SK-N-SH (cell line): ENCODE data around the gene MAMDC2. TPM values are rescaled to one million over a fixed set of nuclear protein-coding genes. Genes with fewer than 3 reads are reported as not detected.

ENCODE experiments used
- CTCF ChIA-PET: fragments of 300-600, 350-600 bp; formaldehyde crosslinking; extraction: SDS; loops from one replicate; lab custom pipeline; 2021; lab: Yijun Ruan, JAX
- POLR2A ChIA-PET: fragments of 350-600 bp; sonication (Branson Sonifier 250); formaldehyde crosslinking; extraction: SDS; loops from one replicate; lab custom pipeline; 2020; ENCODE audit warnings: antibody characterized with exemption, inconsistent platforms; lab: Yijun Ruan, JAX
- DNase-seq: peaks from one replicate; pipeline ENCODE4 v3.0.0; 2012
- H2AFZ ChIP-seq: fragments of 200-600 bp; sonication (generic); 2 replicates; pipeline ENCODE4 v1.8.1; 2016; ENCODE audit warnings: antibody characterized with exemption, mild to moderate bottlenecking, low read depth
- H3F3A ChIP-seq: fragments of 200-600 bp; sonication (generic); replicated peaks from 2 replicates; pipeline ENCODE3; 2016; ENCODE audit warnings: antibody characterized with exemption, mild to moderate bottlenecking; ENCODE audit not compliant: insufficient read depth
- H3K27ac ChIP-seq, 2 experiments: fragments of 200-500 bp in 1 of 2; fragments of 200-600 bp in 1 of 2; sonication (Bioruptor generic) in 1 of 2; sonication (generic), shearing (Covaris generic) in 1 of 2; 2 replicates each; pipeline versions ENCODE4 v1.5.1 to v1.6.1; 2014 to 2016; ENCODE audit warnings: low read depth in 2 of 2, inconsistent platforms in 1 of 2, low read length in 1 of 2, mild to moderate bottlenecking in 1 of 2, mixed read lengths in 1 of 2
- H3K27me3 ChIP-seq: fragments of 200-600 bp; sonication (generic), shearing (Covaris generic); 2 replicates; pipeline ENCODE4 v1.6.1; 2016; ENCODE audit warnings: mixed run types; ENCODE audit not compliant: insufficient read depth
- H3K36me3 ChIP-seq, 2 experiments: fragments of 200-500 bp in 1 of 2; fragments of 200-600 bp in 1 of 2; sonication (Bioruptor generic) in 1 of 2; sonication (generic) in 1 of 2; replicated peaks in 1 of 2; 2 replicates each; pipeline versions ENCODE3 to v1.5.1; 2014 to 2016; ENCODE audit warnings: low read length in 1 of 2, mild to moderate bottlenecking in 1 of 2; ENCODE audit not compliant: insufficient read depth in 2 of 2, control insufficient read depth in 1 of 2
- H3K4me1 ChIP-seq, 2 experiments: fragments of 200-500 bp in 1 of 2; fragments of 200-600 bp in 1 of 2; sonication (Bioruptor generic) in 1 of 2; sonication (generic), shearing (Covaris generic) in 1 of 2; 2 replicates each; pipeline versions ENCODE4 v1.5.1 to v1.6.1; 2014 to 2016; ENCODE audit warnings: low read depth in 1 of 2, low read length in 1 of 2, mixed run types in 1 of 2; ENCODE audit not compliant: insufficient read depth in 2 of 2, control insufficient read depth in 1 of 2
- H3K4me2 ChIP-seq: fragments of 200-600 bp; sonication (generic), shearing (Covaris generic); 2 replicates; pipeline ENCODE4 v1.6.1; 2017; ENCODE audit warnings: mixed run types
- H3K4me3 ChIP-seq, 2 experiments: fragments of 200-500 bp in 1 of 2; fragments of 200-600 bp in 1 of 2; sonication (Bioruptor generic) in 1 of 2; sonication (generic), shearing (Covaris generic) in 1 of 2; 2 replicates each; pipeline versions ENCODE4 v1.5.1 to v1.8.1; 2014 to 2016; ENCODE audit warnings: low read depth in 2 of 2, inconsistent platforms in 1 of 2, low read length in 1 of 2, mild to moderate bottlenecking in 1 of 2, mixed read lengths in 1 of 2, moderate library complexity in 1 of 2
- H3K79me2 ChIP-seq: fragments of 200-600 bp; sonication (generic); 2 replicates; pipeline ENCODE4 v1.8.1; 2017; ENCODE audit warnings: mild to moderate bottlenecking; ENCODE audit not compliant: insufficient read depth
- H3K9ac ChIP-seq: fragments of 200-600 bp; sonication (generic); 2 replicates; pipeline ENCODE4 v1.6.1; 2017; ENCODE audit warnings: mixed run types
- H3K9me2 ChIP-seq: fragments of 200-600 bp; sonication (generic); 2 replicates; pipeline ENCODE4 v1.6.1; 2017; ENCODE audit warnings: mixed run types
- H3K9me3 ChIP-seq: fragments of 200-600 bp; sonication (generic); 2 replicates; pipeline ENCODE4 v1.6.1; 2017; ENCODE audit warnings: mixed run types, mild to moderate bottlenecking, moderate library complexity
- H4K20me1 ChIP-seq: fragments of 200-600 bp; sonication (generic); 2 replicates; pipeline ENCODE4 v1.6.1; 2017; ENCODE audit warnings: mild to moderate bottlenecking, mixed run types; ENCODE audit not compliant: insufficient read depth
- GABPA ChIP-seq: IDR thresholded peaks from 2 replicates; pipeline ENCODE4 v1.4.0; 2012; ENCODE audit warnings: low read depth, mild to moderate bottlenecking
- GATA2 ChIP-seq: sonication (generic); formaldehyde crosslinking; IDR thresholded peaks from 2 replicates; pipeline ENCODE4 v1.5.0; 2020; ENCODE audit warnings: mild to moderate bottlenecking, missing genetic modification reagents
- MXI1 ChIP-seq: IDR thresholded peaks from 2 replicates; pipeline ENCODE4 v1.6.1; 2012; ENCODE audit warnings: mild to moderate bottlenecking, low read depth, low read length, improper control_type of control experiment
- NRF1 ChIP-seq: IDR thresholded peaks from 2 replicates; pipeline ENCODE4 v1.6.1; 2012; ENCODE audit warnings: low read depth, mild to moderate bottlenecking, low read length
- POLR2AphosphoS5 ChIP-seq: IDR thresholded peaks from 2 replicates; pipeline ENCODE4 v1.6.1; 2012; ENCODE audit warnings: low read depth, low read length
- RAD21 ChIP-seq: IDR thresholded peaks from 2 replicates; pipeline ENCODE4 v1.6.1; 2012; ENCODE audit warnings: mild to moderate bottlenecking, low read length
- SIN3A ChIP-seq: IDR thresholded peaks from 2 replicates; pipeline ENCODE4 v1.6.1; 2012; ENCODE audit warnings: low read depth, mild to moderate bottlenecking, low read length, moderate library complexity, borderline replicate concordance
- TCF12 ChIP-seq: IDR thresholded peaks from 2 replicates; pipeline ENCODE4 v1.4.0; 2012
- TEAD4 ChIP-seq: IDR thresholded peaks from 2 replicates; pipeline ENCODE4 v1.4.0; 2012; ENCODE audit warnings: mild to moderate bottlenecking, borderline replicate concordance; ENCODE audit not compliant: insufficient read depth
- WGBS: methylation state at CpG from one replicate; pipeline ENCODE4 v1.1.6; 2017; ENCODE audit warnings: low lambda C conversion rate; 5-methylcytosine and 5-hydroxymethylcytosine counted together
- polyA plus RNA-seq, 3 experiments: library from polyadenylated mRNA; depleted of rRNA; stranded (reverse); fragments of >200 nt; gene quantifications; 2 replicates each; pipeline ENCODE4 v1.2.3, GENCODE V29; 2012
- TF ChIP-seq, protein P1 (sequence below): IDR thresholded peaks from 2 replicates; pipeline ENCODE4 v1.4.0; 2012; ENCODE audit warnings: low read depth, borderline replicate concordance
- TF ChIP-seq, protein P2 (sequence below): fragments of 200-600 bp; sonication (generic); IDR thresholded peaks from 2 replicates; pipeline ENCODE4 v1.6.1; 2017; ENCODE audit warnings: antibody characterized with exemption, mild to moderate bottlenecking, moderate library complexity
- TF ChIP-seq, protein P3 (sequence below): fragments of 150-350 bp; IDR thresholded peaks from 2 replicates; pipeline ENCODE4 v1.6.1; 2017; ENCODE audit warnings: antibody characterized with exemption, low read length, low read depth, borderline replicate concordance

Gene MAMDC2
- polyA plus RNA-seq, 1 of the 3 experiments (the other 2 are of a cell fraction) = not detected

DNA sequence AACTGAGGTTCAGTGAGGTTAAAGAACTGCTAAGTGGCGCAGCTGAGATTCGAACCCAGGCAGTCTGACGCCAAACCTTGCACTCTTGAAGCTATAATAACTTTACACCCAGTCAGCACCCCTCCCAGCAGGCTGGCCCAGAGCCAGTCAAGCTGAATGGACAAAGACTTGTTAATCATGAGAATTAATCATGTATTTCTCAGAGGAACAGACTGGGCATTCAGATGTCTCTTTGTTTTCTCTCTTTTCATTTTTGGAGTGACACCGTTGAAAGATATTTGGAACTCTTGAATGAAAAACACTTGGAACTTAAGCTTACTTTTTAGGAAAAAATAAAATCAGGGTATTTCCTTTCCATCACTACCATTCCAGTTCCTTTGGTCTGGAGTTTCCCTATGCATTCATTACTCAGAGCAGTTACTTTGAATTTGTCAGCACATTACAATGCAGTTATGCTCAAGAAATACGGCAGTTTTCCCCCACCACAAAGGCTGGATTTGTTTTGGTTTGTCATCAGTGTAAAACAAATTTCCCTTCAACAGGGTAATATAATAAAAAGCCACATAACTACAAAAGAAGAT lies 22.6 kb upstream of the MAMDC2 start (continued):
- TF ChIP-seq SIN3A (no peak), RAD21 (no peak), TCF12 (peak; percentile 91), GABPA (no peak), POLR2AphosphoS5 (peak; percentile 51; the same call in 1 of the 2 replicates)
- TF ChIP-seq, protein P1, sequence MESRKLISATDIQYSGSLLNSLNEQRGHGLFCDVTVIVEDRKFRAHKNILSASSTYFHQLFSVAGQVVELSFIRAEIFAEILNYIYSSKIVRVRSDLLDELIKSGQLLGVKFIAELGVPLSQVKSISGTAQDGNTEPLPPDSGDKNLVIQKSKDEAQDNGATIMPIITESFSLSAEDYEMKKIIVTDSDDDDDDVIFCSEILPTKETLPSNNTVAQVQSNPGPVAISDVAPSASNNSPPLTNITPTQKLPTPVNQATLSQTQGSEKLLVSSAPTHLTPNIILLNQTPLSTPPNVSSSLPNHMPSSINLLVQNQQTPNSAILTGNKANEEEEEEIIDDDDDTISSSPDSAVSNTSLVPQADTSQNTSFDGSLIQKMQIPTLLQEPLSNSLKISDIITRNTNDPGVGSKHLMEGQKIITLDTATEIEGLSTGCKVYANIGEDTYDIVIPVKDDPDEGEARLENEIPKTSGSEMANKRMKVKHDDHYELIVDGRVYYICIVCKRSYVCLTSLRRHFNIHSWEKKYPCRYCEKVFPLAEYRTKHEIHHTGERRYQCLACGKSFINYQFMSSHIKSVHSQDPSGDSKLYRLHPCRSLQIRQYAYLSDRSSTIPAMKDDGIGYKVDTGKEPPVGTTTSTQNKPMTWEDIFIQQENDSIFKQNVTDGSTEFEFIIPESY = peak; percentile 52; the same call in 1 of the 2 replicates
- TF ChIP-seq, protein P2, sequence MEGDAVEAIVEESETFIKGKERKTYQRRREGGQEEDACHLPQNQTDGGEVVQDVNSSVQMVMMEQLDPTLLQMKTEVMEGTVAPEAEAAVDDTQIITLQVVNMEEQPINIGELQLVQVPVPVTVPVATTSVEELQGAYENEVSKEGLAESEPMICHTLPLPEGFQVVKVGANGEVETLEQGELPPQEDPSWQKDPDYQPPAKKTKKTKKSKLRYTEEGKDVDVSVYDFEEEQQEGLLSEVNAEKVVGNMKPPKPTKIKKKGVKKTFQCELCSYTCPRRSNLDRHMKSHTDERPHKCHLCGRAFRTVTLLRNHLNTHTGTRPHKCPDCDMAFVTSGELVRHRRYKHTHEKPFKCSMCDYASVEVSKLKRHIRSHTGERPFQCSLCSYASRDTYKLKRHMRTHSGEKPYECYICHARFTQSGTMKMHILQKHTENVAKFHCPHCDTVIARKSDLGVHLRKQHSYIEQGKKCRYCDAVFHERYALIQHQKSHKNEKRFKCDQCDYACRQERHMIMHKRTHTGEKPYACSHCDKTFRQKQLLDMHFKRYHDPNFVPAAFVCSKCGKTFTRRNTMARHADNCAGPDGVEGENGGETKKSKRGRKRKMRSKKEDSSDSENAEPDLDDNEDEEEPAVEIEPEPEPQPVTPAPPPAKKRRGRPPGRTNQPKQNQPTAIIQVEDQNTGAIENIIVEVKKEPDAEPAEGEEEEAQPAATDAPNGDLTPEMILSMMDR = no peak

DNA sequence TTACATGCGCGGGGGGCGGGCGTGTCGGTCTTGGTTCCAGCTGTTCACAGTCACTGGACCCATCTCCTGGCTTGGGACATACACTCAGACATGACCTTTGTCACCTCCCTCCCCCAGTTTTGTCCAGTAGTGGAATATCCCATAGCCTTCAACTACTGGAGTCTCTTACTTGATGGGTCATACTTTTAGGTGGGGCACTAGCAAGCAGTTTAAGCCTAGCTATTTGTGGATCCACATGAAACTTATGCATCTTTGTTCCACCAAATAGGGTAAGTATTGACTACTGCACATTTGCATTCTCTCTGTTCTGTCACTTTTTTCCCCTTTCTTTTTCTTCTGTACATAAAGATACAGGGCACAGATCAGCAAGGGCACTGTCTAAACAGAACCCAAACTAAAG lies 15.4 kb upstream of the MAMDC2 start:
- DNase-seq = no peak
- no peak for TF ChIP-seq GATA2 (CRISPR knock-in tag)
- no peak for TF ChIP-seq NRF1
- no peak for TF ChIP-seq RAD21
- no peak for TF ChIP-seq SIN3A
- no peak for TF ChIP-seq MXI1
- no peak for TF ChIP-seq TEAD4
- TF ChIP-seq, protein P3, sequence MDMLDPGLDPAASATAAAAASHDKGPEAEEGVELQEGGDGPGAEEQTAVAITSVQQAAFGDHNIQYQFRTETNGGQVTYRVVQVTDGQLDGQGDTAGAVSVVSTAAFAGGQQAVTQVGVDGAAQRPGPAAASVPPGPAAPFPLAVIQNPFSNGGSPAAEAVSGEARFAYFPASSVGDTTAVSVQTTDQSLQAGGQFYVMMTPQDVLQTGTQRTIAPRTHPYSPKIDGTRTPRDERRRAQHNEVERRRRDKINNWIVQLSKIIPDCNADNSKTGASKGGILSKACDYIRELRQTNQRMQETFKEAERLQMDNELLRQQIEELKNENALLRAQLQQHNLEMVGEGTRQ = no peak
- TF ChIP-seq, protein P2 = no peak
- H3K4me3 ChIP-seq = no peak overlapping the region

More for the DNA sequence above, 15.4 kb upstream of the MAMDC2 start:
- H2AFZ ChIP-seq = no peak overlapping the region
- no peak overlapping the region for H3K4me2 ChIP-seq
- H3K36me3 ChIP-seq = no peaks in the 10 kb centered on the region
- H3K9me3 ChIP-seq = no peaks in the 10 kb centered on the region
- 92% methylated on average over 4 of the region's 5 CpGs for WGBS
- no peaks in the 10 kb centered on the region for H3F3A ChIP-seq
- ChIA-PET POLR2A (no interaction called here), CTCF (interaction anchor here (1.0 kb wide), 1 partner anchor 83 kb away, joined by 3 read pairs; no protein-coding TSS in a partner anchor)
- no peaks in the 10 kb centered on the region for H3K27me3 ChIP-seq
- H3K9ac ChIP-seq = no peak overlapping the region
- H3K27ac ChIP-seq = no peak overlapping the region
- no peaks in the 10 kb centered on the region for H4K20me1 ChIP-seq
- H3K79me2 ChIP-seq = no peaks in the 10 kb centered on the region
- H3K4me1 ChIP-seq = no peaks in the 10 kb centered on the region
- no peaks in the 10 kb centered on the region for H3K9me2 ChIP-seq
